Activated gamma-delta T cell (primary cell): Measurements from ENCODE around the gene MTMR12.

ENCODE experiments used
- DNase-seq: peaks from one replicate; lab custom pipeline; 2025; lab: John Stamatoyannopoulos, UW
- total RNA-seq, 2 donors: gene quantifications; one replicate each; lab custom pipeline; 2026; lab: John Stamatoyannopoulos, UW

Gene MTMR12, protein sequence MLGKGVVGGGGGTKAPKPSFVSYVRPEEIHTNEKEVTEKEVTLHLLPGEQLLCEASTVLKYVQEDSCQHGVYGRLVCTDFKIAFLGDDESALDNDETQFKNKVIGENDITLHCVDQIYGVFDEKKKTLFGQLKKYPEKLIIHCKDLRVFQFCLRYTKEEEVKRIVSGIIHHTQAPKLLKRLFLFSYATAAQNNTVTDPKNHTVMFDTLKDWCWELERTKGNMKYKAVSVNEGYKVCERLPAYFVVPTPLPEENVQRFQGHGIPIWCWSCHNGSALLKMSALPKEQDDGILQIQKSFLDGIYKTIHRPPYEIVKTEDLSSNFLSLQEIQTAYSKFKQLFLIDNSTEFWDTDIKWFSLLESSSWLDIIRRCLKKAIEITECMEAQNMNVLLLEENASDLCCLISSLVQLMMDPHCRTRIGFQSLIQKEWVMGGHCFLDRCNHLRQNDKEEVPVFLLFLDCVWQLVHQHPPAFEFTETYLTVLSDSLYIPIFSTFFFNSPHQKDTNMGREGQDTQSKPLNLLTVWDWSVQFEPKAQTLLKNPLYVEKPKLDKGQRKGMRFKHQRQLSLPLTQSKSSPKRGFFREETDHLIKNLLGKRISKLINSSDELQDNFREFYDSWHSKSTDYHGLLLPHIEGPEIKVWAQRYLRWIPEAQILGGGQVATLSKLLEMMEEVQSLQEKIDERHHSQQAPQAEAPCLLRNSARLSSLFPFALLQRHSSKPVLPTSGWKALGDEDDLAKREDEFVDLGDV
- total RNA-seq = 46.5 to 58.6 reads per million in 2 donors

- DNase-seq = peak; percentile 98
Measured at GRCh38 chr5:32312595-32313332, at the start of gene MTMR12. TSS of gene MTMR12 (minus strand) at chr5:32312939. CDS start at chr5:32312838, 101 bp downstream.

- DNase-seq = no peak
Measured at GRCh38 chr5:32362527-32362926, 49.8 kb upstream of the MTMR12 start.

- no peak for DNase-seq
Measured at GRCh38 chr5:32360906-32361305, 48.2 kb upstream of the MTMR12 start.

- DNase-seq = no peak
Measured at GRCh38 chr5:32358611-32359010, 45.9 kb upstream of the MTMR12 start.

DNA sequence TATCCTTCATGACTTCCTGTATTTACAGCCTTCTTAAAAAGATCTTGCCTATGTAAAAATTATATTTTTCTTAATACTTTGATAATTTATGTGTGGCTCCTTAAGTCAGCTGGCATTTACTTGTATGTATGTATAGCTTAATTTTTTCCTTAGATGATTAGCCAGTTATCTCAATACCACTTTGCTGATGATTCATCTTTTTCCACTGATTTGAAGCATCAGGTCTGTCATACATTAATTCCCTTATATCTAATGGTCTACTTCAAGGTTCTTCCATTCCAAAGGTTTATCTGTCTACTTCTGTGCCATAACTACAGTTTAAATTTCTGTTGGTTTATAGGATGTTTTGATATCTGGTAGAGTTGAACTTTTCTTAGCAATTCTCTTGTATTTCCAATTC is 44.9 kb upstream of the MTMR12 start:
- DNase-seq = no peak

DNA sequence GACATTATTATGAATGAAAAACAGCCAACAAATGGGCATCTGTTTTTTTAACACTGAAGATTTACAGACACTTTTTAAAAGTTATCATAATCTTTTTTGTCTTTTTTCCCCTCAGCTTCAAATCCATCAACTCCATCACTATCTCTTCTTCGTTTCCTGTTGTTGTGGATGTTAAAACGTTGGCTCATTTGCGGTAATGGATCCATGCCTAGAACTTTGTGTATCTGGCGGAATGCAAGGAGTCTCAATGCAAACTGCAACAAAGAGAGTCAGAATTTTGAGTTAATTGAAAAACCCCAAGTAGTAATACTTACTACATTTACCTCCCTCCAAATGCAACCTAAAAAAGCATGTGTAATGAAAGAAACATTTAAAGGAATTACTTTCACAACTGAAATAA is 42.9 kb upstream of the MTMR12 start:
- DNase-seq = no peak

- no peak for DNase-seq
Measured at GRCh38 chr5:32353420-32353819, 40.7 kb upstream of the MTMR12 start.

DNA sequence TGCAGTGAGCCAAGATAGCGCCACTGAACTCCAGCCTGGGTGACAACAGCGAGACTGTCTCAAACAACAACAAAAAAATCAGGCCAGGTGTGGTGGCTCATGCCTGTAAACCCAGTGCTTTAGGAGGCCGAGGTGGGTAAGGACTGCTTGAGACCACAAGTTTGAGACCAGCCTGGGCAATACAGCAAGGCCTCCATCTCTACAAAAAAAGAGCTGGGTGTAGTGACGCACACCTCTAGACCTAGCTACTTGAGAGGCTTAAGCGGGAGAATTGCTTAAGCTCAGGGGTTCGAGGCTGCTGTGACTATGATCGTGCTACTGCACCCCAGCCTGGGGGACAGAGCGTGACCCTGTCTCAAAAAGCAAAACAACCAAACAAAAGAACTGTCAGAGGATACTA is 39.9 kb upstream of the MTMR12 start:
- DNase-seq = no peak

GRCh38 chr5:32346869-32347268 is 34.1 kb upstream of the MTMR12 start:
- DNase-seq = no peak

- no peak for DNase-seq
Measured at GRCh38 chr5:32343058-32343672, 30.4 kb upstream of the MTMR12 start.

DNA sequence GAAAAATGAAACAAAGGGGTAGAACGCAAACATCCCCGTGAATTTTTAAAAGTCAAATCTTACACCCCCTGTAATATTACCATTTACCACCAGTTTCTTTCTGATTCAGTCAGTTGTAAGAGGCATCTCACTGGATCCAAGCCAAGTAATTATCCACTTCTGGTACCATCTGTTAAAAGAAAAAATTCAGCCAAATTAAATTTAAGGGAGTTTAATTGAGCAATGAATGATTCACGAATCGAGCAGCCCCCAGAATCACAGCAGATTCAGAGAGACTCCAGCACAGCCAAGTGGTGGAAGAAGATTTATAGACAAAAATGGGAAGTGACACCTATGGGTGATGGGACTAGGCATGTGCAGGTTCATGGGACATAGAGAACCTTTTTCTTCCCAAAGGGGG is 29.9 kb upstream of the MTMR12 start:
- no peak for DNase-seq

- no peak for DNase-seq
Measured at GRCh38 chr5:32339878-32340277, 27.1 kb upstream of the MTMR12 start.

- no peak for DNase-seq
Measured at GRCh38 chr5:32339198-32339597, 26.5 kb upstream of the MTMR12 start.

DNA sequence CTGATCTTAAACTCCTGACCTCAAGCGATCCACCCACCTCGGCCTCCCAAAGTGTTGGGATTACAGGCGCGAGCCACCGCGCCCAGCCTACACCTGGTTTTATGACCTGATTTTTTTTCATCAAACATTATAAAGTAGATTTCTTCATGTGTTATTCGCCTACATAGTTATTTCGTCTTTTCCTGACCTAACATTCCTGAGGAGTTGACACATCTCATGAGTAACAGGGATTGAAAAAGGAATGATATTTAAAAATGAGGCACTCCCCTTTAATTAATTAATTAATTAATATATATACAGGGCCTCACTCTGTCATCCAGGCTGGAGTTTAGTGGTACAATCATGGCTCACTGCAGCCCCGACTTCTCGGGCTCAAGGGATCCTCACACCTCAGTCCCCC is 20.2 kb upstream of the MTMR12 start:
- no peak for DNase-seq

GRCh38 chr5:32332361-32332760 is 19.6 kb upstream of the MTMR12 start:
- no peak for DNase-seq

DNA sequence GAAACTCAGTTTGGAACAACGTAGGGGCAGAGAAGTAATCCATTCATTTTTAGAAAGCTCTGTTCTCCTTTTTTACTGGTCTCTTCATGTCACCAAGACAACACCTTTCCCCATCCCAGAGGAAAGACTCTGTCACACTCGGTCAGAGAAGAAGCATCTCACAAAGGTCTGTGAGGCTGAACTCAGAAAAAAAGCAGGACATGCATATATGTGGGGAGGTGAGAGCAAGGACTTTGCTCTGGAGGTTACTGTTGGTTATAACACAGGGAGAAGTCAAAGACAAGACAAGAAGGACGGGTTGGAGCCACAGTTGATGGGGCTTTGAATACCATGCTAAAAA is 19.2 kb upstream of the MTMR12 start:
- no peak for DNase-seq

DNA sequence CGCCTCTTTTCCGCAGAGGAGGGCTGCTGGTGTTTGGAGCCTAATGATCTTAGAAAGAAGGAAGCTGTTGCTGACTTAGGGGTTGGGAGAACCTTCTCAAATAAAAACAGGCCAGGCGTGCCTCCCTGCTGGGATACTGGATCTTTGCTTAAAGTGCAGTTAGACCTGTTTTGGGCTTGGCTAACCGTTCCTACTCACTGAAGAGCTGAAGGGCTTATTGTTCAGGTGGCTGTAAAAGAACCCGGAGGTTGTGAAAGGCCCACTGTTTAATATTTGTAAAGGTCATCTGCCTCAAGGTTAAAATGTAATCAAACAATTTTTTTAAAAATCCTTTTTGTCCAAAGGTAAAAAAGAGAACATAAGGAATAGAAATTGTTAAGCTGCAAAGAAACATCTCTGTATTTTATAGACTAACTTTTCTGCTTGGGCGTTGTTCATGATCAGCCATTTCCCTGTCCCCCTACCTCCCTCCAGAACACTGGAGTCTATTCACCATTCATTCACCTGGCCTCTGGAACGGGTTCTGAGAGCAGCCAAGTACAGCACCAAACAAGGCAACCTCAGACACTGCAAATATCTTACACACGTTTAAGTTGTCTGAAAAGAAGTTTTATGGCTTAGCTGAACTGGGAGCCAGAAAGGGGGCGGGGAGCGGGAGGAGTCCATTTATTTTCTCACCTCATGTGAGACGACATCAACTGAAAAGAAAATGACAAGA is 18.6 kb upstream of the MTMR12 start:
- DNase-seq = no peak

- no peak for DNase-seq
Measured at GRCh38 chr5:32330126-32330971, 17.6 kb upstream of the MTMR12 start.

GRCh38 chr5:32329395-32329834 is 16.7 kb upstream of the MTMR12 start:
- DNase-seq = no peak

DNA sequence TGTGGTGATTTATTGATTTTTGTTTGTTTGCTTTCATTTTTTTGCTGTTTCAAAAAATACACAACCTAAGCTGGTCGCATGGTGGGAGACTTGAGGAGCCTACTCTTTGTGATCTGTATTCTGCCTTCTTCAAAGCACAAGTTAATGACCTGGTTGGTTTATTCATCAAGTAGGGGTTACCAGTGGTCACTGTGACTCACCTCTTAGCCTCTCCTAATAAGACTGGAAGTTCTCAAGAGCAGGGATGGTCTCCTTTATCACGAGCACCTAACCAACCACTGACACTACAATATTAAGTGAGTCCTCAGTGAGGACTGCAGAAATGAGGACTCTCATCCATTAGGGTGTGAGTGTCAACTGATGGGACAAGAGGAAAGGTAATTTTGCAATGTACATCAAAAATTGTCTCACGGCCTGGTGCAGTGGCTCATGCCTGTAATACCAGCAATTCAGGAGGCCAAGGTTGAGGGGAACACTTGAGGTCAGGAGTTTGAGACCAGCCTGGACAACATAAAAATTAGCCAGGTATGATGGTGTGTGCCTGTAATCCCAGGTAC is 13.6 kb upstream of the MTMR12 start:
- no peak for DNase-seq
